Keratinocyte (primary cell): Measurements from ENCODE around the gene UBE3A. TPM values are rescaled to one million over a fixed set of nuclear protein-coding genes. Genes with fewer than 3 reads are reported as not detected.

Experiments
- DNase-seq: peaks from one replicate; pipeline ENCODE4 v3.0.0-alpha.2; 2011; ENCODE audit warnings: low read depth, missing footprints, low spot score
- FAIRE-seq: peaks from 2 replicates; lab custom pipeline; 2011; peaks lifted over from hg19 to GRCh38; lab: Jason Lieb, UNC
- H2AFZ ChIP-seq: 2 replicates; pipeline ENCODE4 v1.6.0; 2012; ENCODE audit warnings: low read length, control low read depth, inconsistent platforms; ENCODE audit not compliant: control insufficient read depth
- H3K27ac ChIP-seq: 2 replicates; pipeline ENCODE4 v1.5.1; 2011; ENCODE audit warnings: low read length; ENCODE audit not compliant: control insufficient read depth, insufficient read depth
- H3K27me3 ChIP-seq: 3 replicates; pipeline ENCODE4 v1.6.0; 2011; ENCODE audit warnings: low read length; ENCODE audit not compliant: control insufficient read depth, insufficient read depth; ENCODE audit errors: extremely low read depth
- H3K36me3 ChIP-seq, 2 experiments: 2 replicates in 1 of 2; 3 replicates in 1 of 2; pipeline ENCODE4 v1.5.1; 2011; ENCODE audit warnings: low read length in 2 of 2, mild to moderate bottlenecking in 1 of 2; ENCODE audit not compliant: control insufficient read depth in 2 of 2, insufficient read depth in 2 of 2; ENCODE audit errors: extremely low read depth in 1 of 2
- H3K4me1 ChIP-seq: 3 replicates; pipeline ENCODE4 v1.5.1; 2011; ENCODE audit warnings: low read length; ENCODE audit not compliant: control insufficient read depth, insufficient read depth; ENCODE audit errors: extremely low read depth
- H3K4me2 ChIP-seq: 3 replicates; pipeline ENCODE4 v1.6.0; 2011; ENCODE audit warnings: low read depth, low read length; ENCODE audit not compliant: control insufficient read depth, insufficient read depth; ENCODE audit errors: extremely low read depth
- H3K4me3 ChIP-seq, 3 experiments: fragments of 200-600 bp in 1 of 3; sonication (generic) in 1 of 3; 2 replicates in 2 of 3; 3 replicates in 1 of 3; pipeline ENCODE4 v1.5.1; 2011 to 2016; ENCODE audit warnings: low read length in 3 of 3, mild to moderate bottlenecking in 3 of 3, control low read depth in 2 of 3, inconsistent platforms in 1 of 3, low read depth in 1 of 3, mixed read lengths in 1 of 3, mixed run types in 1 of 3, moderate library complexity in 1 of 3; ENCODE audit not compliant: control insufficient read depth in 2 of 3, insufficient read depth in 2 of 3; ENCODE audit errors: extremely low read depth in 1 of 3
- H3K79me2 ChIP-seq: 2 replicates; pipeline ENCODE4 v1.6.0; 2012; ENCODE audit warnings: low read length; ENCODE audit not compliant: control insufficient read depth, insufficient read depth
- H3K9ac ChIP-seq: 3 replicates; pipeline ENCODE4 v1.6.0; 2011; ENCODE audit warnings: low read length; ENCODE audit not compliant: control insufficient read depth, insufficient read depth; ENCODE audit errors: extremely low read depth
- H3K9me1 ChIP-seq: 3 replicates; pipeline ENCODE4 v1.6.0; 2011; ENCODE audit warnings: low read length; ENCODE audit not compliant: control insufficient read depth, insufficient read depth; ENCODE audit errors: extremely low read depth
- H3K9me3 ChIP-seq: 2 replicates; pipeline ENCODE4 v1.5.1; 2012; ENCODE audit warnings: low read depth, low read length; ENCODE audit not compliant: control insufficient read depth
- H4K20me1 ChIP-seq: 3 replicates; pipeline ENCODE4 v1.6.0; 2011; ENCODE audit warnings: low read length; ENCODE audit not compliant: control insufficient read depth, insufficient read depth; ENCODE audit errors: extremely low read depth
- EZH2 ChIP-seq: IDR thresholded peaks from one replicate; pipeline ENCODE4 v1.6.1; 2012; ENCODE audit warnings: inconsistent platforms, mild to moderate bottlenecking, low read length, moderate library complexity
- dilution Hi-C: fragments of 300-500 bp; cut with MboI; formaldehyde crosslinking; loops from one replicate; pipeline ENCODE4 v1.7.0; 2020; ENCODE audit warnings: low sequenced_read_pairs; ENCODE audit not compliant: extremely low pct_ligation_motif_present
- polyA plus RNA-seq, 5 experiments: library from polyadenylated mRNA; depleted of rRNA in 3 of 5; stranded (reverse) in 3 of 5; stranded (forward) in 1 of 5; unstranded in 1 of 5; fragments of >200 nt; gene quantifications; 1 replicate in 1 of 5; 2 replicates in 3 of 5; 3 replicates in 1 of 5; pipeline versions ENCODE4 v1.2.1 to v1.2.3, GENCODE V29; 2011 to 2012; ENCODE audit warnings: missing spikeins in 2 of 5, low read depth in 1 of 5, low replicate concordance in 1 of 5
- TF ChIP-seq, protein P1 (sequence below), 3 experiments: IDR thresholded peaks in 1 of 3; conservative IDR thresholded peaks in 1 of 3; optimal IDR thresholded peaks in 1 of 3; 2 replicates in 2 of 3; 3 replicates in 1 of 3; pipeline versions ENCODE3 to v1.5.1; 2011; ENCODE audit warnings: low read length in 3 of 3, mild to moderate bottlenecking in 3 of 3, moderate library complexity in 2 of 3, control low read depth in 1 of 3, inconsistent platforms in 1 of 3; ENCODE audit not compliant: insufficient read depth in 2 of 3; ENCODE audit errors: extremely low read depth in 1 of 3

UBE3A gene
- polyA plus RNA-seq, 1 donor (not counting 4 experiments of a cell fraction or from before 2014, with no cell fraction given), result 45.0 TPM

DNA sequence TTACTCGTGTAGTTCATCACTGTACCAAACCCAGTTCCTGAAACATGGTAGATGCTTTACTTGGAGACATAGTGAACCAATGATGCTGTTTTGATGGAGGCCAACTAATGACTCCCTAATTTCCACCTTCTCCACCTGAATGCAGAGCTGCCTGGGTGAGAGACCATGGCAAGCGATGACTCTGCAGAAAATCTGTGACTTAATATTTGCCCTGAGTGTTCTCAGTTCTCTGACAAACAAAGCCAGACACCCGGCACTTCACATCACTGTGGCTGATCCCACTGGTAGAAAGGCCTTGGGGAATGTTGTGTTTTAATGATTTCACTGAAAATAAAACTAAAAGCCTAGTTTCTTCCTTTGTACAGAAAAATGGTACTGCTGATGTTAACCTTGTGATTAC is 39.5 kb upstream of the UBE3A start:
- Histone ChIP-seq H3K4me1 (no peaks in the 10 kb centered on the region), H4K20me1 (no peaks in the 10 kb centered on the region), H3K9me1 (no peaks in the 10 kb centered on the region), H3K4me3 (no peak overlapping the region), H3K9me3 (no peaks in the 10 kb centered on the region), H3K36me3 (no peaks in the 10 kb centered on the region), H3K79me2 (no peaks in the 10 kb centered on the region), H3K27me3 (no peaks in the 10 kb centered on the region), H2AFZ (no peak overlapping the region), H3K9ac (no peak overlapping the region), H3K27ac (no peak overlapping the region), H3K4me2 (no peak overlapping the region)
- DNase-seq (no peak), FAIRE-seq (no peak)
- dilution Hi-C loops, result no loop called here
- no peak for TF ChIP-seq EZH2
- TF ChIP-seq, protein P1, sequence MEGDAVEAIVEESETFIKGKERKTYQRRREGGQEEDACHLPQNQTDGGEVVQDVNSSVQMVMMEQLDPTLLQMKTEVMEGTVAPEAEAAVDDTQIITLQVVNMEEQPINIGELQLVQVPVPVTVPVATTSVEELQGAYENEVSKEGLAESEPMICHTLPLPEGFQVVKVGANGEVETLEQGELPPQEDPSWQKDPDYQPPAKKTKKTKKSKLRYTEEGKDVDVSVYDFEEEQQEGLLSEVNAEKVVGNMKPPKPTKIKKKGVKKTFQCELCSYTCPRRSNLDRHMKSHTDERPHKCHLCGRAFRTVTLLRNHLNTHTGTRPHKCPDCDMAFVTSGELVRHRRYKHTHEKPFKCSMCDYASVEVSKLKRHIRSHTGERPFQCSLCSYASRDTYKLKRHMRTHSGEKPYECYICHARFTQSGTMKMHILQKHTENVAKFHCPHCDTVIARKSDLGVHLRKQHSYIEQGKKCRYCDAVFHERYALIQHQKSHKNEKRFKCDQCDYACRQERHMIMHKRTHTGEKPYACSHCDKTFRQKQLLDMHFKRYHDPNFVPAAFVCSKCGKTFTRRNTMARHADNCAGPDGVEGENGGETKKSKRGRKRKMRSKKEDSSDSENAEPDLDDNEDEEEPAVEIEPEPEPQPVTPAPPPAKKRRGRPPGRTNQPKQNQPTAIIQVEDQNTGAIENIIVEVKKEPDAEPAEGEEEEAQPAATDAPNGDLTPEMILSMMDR (optimal IDR thresholded peaks at IDR 0.05 in 1 of 3, IDR thresholded peaks at IDR 0.05 in 1 of 3, conservative IDR thresholded peaks at IDR 0.05 in 1 of 3; ENCODE audit: extremely low read depth in 1 of 3, insufficient read depth in 2 of 3, low read length in 3 of 3), result no peak

DNA sequence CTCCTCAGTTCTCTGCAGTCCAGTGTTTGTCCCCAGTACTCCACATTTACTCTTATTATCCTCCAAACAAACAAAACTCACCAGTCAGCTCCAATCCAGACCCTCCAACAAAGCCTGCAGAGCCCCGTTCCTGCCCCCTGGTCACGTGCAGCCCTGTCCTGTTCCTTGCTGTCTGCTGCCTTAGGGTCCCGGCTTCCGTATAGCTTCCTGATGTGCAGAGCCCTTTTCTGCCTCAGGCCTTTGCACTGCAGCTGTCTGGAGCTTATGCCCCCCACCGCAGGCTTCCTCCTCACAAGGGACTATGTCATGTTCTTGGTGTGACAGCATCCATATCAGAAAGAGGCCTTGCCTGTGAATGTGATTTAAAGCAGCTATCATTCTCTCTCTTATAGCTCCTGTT is 39.0 kb upstream of the UBE3A start:
- H3K27ac ChIP-seq, result no peak overlapping the region

More for the DNA sequence above, 39.0 kb upstream of the UBE3A start:
- no peaks in the 10 kb centered on the region for H3K36me3 ChIP-seq
- no peaks in the 10 kb centered on the region for H3K9me1 ChIP-seq
- FAIRE-seq, result no peak
- no peaks in the 10 kb centered on the region for H4K20me1 ChIP-seq
- H3K4me2 ChIP-seq, result no peak overlapping the region
- no peak for DNase-seq
- H3K79me2 ChIP-seq, result no peaks in the 10 kb centered on the region
- H3K4me1 ChIP-seq, result no peaks in the 10 kb centered on the region
- H2AFZ ChIP-seq, result no peak overlapping the region
- no peaks in the 10 kb centered on the region for H3K27me3 ChIP-seq
- dilution Hi-C loops, result no loop called here
- no peak for TF ChIP-seq EZH2
- TF ChIP-seq, protein P1 (optimal IDR thresholded peaks at IDR 0.05 in 1 of 3, IDR thresholded peaks at IDR 0.05 in 1 of 3, conservative IDR thresholded peaks at IDR 0.05 in 1 of 3; ENCODE audit: extremely low read depth in 1 of 3, insufficient read depth in 2 of 3, low read length in 3 of 3), result no peak
- H3K4me3 ChIP-seq, result no peak overlapping the region
- H3K9me3 ChIP-seq, result no peaks in the 10 kb centered on the region
- H3K9ac ChIP-seq, result no peak overlapping the region
